ENCODE results near the gene PABPC1L2A.
"Not testable (repeated sequence)": the region's sequence is repeated elsewhere in the genome, so short reads cannot be mapped to it uniquely, and the experiment has no call there.

GRCh38 chrX:73079884-73080283, 572 bp upstream of the PABPC1L2A start:
- TF ChIP-seq CTCF (conservative IDR thresholded peaks at IDR 0.05; ENCODE audit: low read depth in 2 of 2); EZH2phosphoT487 (IDR thresholded peaks at IDR 0.05; ENCODE audit: unreplicated experiment); POLR2AphosphoS5 (IDR thresholded peaks at IDR 0.05; ENCODE audit: low read depth); EZH2 (IDR thresholded peaks at IDR 0.05; ENCODE audit: low read depth, unreplicated experiment); JUNB (IDR thresholded peaks at IDR 0.05; ENCODE audit: unreplicated experiment); CREB1 (CRISPR knock-in tag; IDR thresholded peaks at IDR 0.05; ENCODE audit: low read depth); ZNF114 (CRISPR knock-in tag; IDR thresholded peaks at IDR 0.05): not testable (repeated sequence)
- TF ChIP-seq, protein P1, sequence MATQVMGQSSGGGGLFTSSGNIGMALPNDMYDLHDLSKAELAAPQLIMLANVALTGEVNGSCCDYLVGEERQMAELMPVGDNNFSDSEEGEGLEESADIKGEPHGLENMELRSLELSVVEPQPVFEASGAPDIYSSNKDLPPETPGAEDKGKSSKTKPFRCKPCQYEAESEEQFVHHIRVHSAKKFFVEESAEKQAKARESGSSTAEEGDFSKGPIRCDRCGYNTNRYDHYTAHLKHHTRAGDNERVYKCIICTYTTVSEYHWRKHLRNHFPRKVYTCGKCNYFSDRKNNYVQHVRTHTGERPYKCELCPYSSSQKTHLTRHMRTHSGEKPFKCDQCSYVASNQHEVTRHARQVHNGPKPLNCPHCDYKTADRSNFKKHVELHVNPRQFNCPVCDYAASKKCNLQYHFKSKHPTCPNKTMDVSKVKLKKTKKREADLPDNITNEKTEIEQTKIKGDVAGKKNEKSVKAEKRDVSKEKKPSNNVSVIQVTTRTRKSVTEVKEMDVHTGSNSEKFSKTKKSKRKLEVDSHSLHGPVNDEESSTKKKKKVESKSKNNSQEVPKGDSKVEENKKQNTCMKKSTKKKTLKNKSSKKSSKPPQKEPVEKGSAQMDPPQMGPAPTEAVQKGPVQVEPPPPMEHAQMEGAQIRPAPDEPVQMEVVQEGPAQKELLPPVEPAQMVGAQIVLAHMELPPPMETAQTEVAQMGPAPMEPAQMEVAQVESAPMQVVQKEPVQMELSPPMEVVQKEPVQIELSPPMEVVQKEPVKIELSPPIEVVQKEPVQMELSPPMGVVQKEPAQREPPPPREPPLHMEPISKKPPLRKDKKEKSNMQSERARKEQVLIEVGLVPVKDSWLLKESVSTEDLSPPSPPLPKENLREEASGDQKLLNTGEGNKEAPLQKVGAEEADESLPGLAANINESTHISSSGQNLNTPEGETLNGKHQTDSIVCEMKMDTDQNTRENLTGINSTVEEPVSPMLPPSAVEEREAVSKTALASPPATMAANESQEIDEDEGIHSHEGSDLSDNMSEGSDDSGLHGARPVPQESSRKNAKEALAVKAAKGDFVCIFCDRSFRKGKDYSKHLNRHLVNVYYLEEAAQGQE (IDR thresholded peaks at IDR 0.05; ENCODE audit: unreplicated experiment): not testable (repeated sequence)

All from GM23338 (cell line).